GM21786 (cell line): ENCODE data around the gene ZNF133.

Source experiments
- ATAC-seq: cut with Tn5 transposase; IDR thresholded peaks from one replicate; pipeline ENCODE4 v1.9.1; 2021; ENCODE audit not compliant: unreplicated experiment

The ZNF133 gene

DNA sequence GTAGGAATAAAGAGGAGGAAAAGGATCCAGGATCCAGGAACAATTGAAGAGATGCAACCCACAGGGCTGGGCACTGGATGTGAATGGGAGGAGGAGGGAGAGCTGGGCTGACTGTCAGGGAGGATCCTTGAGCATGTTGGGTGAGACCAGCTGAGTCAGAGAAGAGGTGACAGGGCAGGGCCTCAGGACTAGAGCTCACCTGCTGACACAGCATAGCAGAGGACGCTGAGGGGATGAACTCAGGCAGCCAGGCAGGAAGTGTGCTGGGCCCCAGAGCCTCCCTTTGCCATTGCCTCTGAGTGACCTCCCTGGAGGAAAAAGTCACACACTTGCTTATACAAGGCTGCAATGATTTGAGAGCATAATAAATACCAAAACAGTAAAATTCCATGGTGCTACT, 72.3 kb downstream of the ZNF133 start:
- ATAC-seq = no peak

DNA sequence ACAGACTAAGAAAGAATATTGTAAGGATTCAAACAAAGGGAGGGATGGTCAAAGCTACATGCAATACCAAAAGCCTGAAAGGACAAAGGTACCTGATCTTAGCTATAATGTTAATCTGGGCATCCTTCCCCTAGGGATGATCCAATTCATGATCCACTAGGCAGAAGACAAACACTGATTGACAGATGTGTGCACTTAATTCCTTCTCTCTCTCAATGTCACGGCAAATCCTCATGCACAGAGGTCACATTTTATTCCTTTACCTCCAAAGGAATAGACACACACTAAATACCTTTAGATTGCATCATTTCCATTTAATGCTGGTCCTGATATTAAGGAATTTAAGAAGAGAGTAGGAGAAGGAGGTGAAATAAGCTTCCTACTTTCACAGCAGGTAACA, 73.4 kb downstream of the ZNF133 start:
- ATAC-seq = no peak

DNA sequence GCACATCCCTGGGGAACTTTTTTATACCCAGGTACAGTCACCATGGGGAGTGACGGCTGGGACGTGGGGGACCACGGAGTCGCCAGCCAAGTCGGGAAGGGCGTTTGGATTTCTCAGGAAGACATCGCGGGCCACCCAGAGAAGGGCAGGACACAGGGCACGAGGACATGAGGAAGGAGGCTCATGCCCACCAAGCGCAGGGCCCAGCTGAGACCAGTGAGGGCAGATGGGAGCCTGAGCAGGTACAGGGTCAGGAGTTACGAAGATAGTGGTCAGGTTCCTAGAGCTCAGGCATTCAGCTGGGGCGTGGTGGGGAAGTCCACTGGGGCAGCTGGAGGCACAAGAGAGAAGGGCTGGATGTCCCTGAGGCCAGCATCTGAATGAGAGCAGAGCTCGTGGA, 74.6 kb downstream of the ZNF133 start:
- no peak for ATAC-seq

DNA sequence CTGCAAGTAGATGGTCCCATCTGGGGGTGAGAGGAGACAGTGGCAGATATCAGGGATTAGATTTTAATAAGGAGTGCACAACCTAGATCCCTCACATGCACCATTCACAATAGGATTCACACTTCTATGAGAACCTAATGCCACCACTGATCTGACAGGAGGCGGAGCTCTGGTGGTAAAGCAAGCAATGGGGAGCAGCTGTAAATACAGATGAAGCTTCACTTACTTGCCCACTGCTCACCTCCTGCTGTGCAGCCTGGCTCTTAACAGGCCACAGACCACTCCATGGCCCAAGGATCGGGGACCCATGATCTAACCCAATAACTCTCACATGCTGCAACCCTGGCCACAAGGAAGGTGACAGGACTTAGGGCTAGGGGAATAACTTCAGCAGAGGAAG, 75.4 kb downstream of the ZNF133 start:
- ATAC-seq = no peak

DNA sequence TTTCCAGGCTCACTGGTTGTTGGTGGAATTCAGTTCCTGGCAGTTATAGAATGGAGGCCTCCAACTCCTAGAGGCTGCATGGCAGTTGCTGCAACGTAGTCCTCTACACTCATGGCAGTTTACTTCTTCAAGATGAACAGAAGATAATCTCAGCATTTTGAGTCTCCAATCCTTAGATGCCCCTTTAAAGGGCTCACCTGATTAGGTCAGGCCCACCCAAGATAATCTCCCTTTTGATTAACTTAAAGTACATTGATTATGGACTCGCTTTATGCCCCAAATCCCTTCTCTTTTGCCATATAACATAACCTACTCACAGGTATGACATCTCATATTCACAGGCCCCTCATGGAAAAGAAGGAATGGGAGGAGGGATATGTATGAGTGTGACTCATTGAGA, 76.4 kb downstream of the ZNF133 start:
- ATAC-seq = no peak
